ENCODE measurements around the gene IFNA6.
A peak's percentile ranks its signal among the peaks of the same experiment; 100 is the strongest.
"Not testable (repeated sequence)": the region's sequence is repeated elsewhere in the genome, so short reads cannot be mapped to it uniquely, and the experiment has no call there.

IFNA6 gene

GRCh38 chr9:21350787-21351186, at the start of gene IFNA6:
Gene IFNA6 (minus strand): TSS chr9:21350887. CDS start chr9:21350887, 0 bp downstream.
- DNase-seq (ENCODE audit: low read depth, low spot score), result no peak
- no peak within 1 kb of the TSS for H3K27ac ChIP-seq

- no peak overlapping the region for H3K27ac ChIP-seq
- DNase-seq (ENCODE audit: low read depth, low spot score), result no peak
These were observed 49.3 kb upstream of the IFNA6 start for GRCh38 chr9:21399956-21400355.

- H3K27ac ChIP-seq, result no peak overlapping the region
- no peak for DNase-seq (ENCODE audit: low read depth, low spot score)
These were observed 48.3 kb upstream of the IFNA6 start for GRCh38 chr9:21398955-21399489.

GRCh38 chr9:21395778-21396717, 45.4 kb upstream of the IFNA6 start:
- no peak overlapping the region for H3K27ac ChIP-seq
- DNase-seq (ENCODE audit: low read depth, low spot score), result no peak

- no peak for DNase-seq (ENCODE audit: low read depth, low spot score)
- no peak overlapping the region for H3K27ac ChIP-seq
These were observed 41.6 kb upstream of the IFNA6 start for GRCh38 chr9:21392270-21392669.

GRCh38 chr9:21385131-21385670, 34.5 kb upstream of the IFNA6 start, which contains the start of gene IFNA2:
Gene IFNA2 (minus strand): TSS chr9:21385398. CDS start chr9:21385329, 69 bp downstream.
- H3K27ac ChIP-seq, result no peak within 1 kb of the TSS
- DNase-seq (ENCODE audit: low read depth, low spot score), result no peak

GRCh38 chr9:21383627-21384026, 32.9 kb upstream of the IFNA6 start:
- no peak for DNase-seq (ENCODE audit: low read depth, low spot score)
- H3K27ac ChIP-seq, result no peak overlapping the region

GRCh38 chr9:21381448-21382339, 31.0 kb upstream of the IFNA6 start:
- H3K27ac ChIP-seq, result no peak overlapping the region
- DNase-seq (ENCODE audit: low read depth, low spot score), result no peak

GRCh38 chr9:21371467-21371866, 20.8 kb upstream of the IFNA6 start:
- not testable (repeated sequence) for H3K27ac ChIP-seq; DNase-seq (ENCODE audit: low read depth, low spot score)

- H3K27ac ChIP-seq, result no peak within 1 kb of the TSS
- DNase-seq (ENCODE audit: low read depth, low spot score), result no peak
These were observed 17.3 kb upstream of the IFNA6 start, which contains the start of gene IFNA13 for GRCh38 chr9:21367957-21368356. Gene IFNA13 (minus strand): TSS chr9:21368057. CDS start chr9:21368010, 47 bp downstream.

GRCh38 chr9:21367169-21367568, 16.5 kb upstream of the IFNA6 start:
- H3K27ac ChIP-seq; DNase-seq (ENCODE audit: low read depth, low spot score): not testable (repeated sequence)

GRCh38 chr9:21362287-21362686, 11.6 kb upstream of the IFNA6 start:
- no peak overlapping the region for H3K27ac ChIP-seq
- no peak for DNase-seq (ENCODE audit: low read depth, low spot score)

GRCh38 chr9:21357479-21358460, 7.1 kb upstream of the IFNA6 start:
- H3K27ac ChIP-seq, result no peak overlapping the region
- no peak for DNase-seq (ENCODE audit: low read depth, low spot score)

- H3K27ac ChIP-seq, result no peak overlapping the region
- no peak for DNase-seq (ENCODE audit: low read depth, low spot score)
These were observed 2.2 kb downstream of the IFNA6 start for GRCh38 chr9:21348430-21348970.

- no peak overlapping the region for H3K27ac ChIP-seq
- DNase-seq (ENCODE audit: low read depth, low spot score), result no peak
These were observed 10.0 kb downstream of the IFNA6 start for GRCh38 chr9:21340735-21341134.

GRCh38 chr9:21336457-21336856, 14.2 kb downstream of the IFNA6 start:
- no peak for DNase-seq (ENCODE audit: low read depth, low spot score)
- H3K27ac ChIP-seq, result no peak overlapping the region

GRCh38 chr9:21334701-21335632, 15.7 kb downstream of the IFNA6 start, which contains the start of gene KLHL9:
Gene KLHL9 (minus strand): TSS chr9:21335404. CDS start chr9:21334859, 545 bp downstream.
- peak; percentile 33 for DNase-seq (ENCODE audit: low read depth, low spot score)
- peak within 1 kb of the TSS; percentile 90 for H3K27ac ChIP-seq

GRCh38 chr9:21333226-21333625, 17.5 kb downstream of the IFNA6 start:
- no peak overlapping the region for H3K27ac ChIP-seq
- no peak for DNase-seq (ENCODE audit: low read depth, low spot score)
